MCF 10A (cell line): ENCODE measurements around the gene P2RX7. TPM values are rescaled to one million over a fixed set of nuclear protein-coding genes. Genes with fewer than 3 reads are reported as not detected.

Source experiments
- BruUV-seq: library from RNA; stranded (reverse); fragments of 400-500 nt; replicated peaks from 2 replicates; lab custom pipeline; 2021; lab: Mats Ljungman, UMichigan
- CTCF ChIA-PET: fragments of 300-600 bp; sonication (Branson Sonifier 250); formaldehyde crosslinking; extraction: SDS; loops from one replicate; lab custom pipeline; 2021; ENCODE audit warnings: antibody characterized with exemption, inconsistent platforms; lab: Yijun Ruan, JAX
- POLR2A ChIA-PET: fragments of 300-600, 350-650 bp; sonication (Branson Sonifier 250); formaldehyde crosslinking; extraction: SDS; loops from one replicate; lab custom pipeline; 2020; ENCODE audit warnings: antibody characterized with exemption, inconsistent platforms; lab: Yijun Ruan, JAX
- DNase-seq: peaks from one replicate; pipeline ENCODE4 v3.0.0-alpha.2; 2018; ENCODE audit not compliant: unreplicated experiment
- H3K27ac Mint-ChIP-seq: one replicate; pipeline ENCODE4 v1.8.0; 2022; ENCODE audit warnings: mild to moderate bottlenecking, low read depth, mixed read lengths; ENCODE audit not compliant: unreplicated experiment
- H3K27me3 Mint-ChIP-seq: one replicate; pipeline ENCODE4 v1.8.0; 2022; ENCODE audit warnings: mixed read lengths; ENCODE audit not compliant: insufficient read depth, unreplicated experiment
- H3K36me3 Mint-ChIP-seq: one replicate; pipeline ENCODE4 v1.8.0; 2022; ENCODE audit warnings: mild to moderate bottlenecking, moderate library complexity, mixed read lengths; ENCODE audit not compliant: insufficient read depth, unreplicated experiment
- H3K4me1 Mint-ChIP-seq: one replicate; pipeline ENCODE4 v1.8.0; 2022; ENCODE audit warnings: mixed read lengths; ENCODE audit not compliant: insufficient read depth, unreplicated experiment
- H3K4me3 Mint-ChIP-seq: one replicate; pipeline ENCODE4 v1.8.0; 2022; ENCODE audit warnings: mild to moderate bottlenecking, moderate library complexity, mixed read lengths; ENCODE audit not compliant: unreplicated experiment
- H3K9me3 Mint-ChIP-seq: one replicate; pipeline ENCODE4 v1.8.0; 2022; ENCODE audit warnings: mixed read lengths; ENCODE audit not compliant: unreplicated experiment
- intact Hi-C: fragments of 100-400 bp; cut with micrococcal nuclease; formaldehyde crosslinking; loops from 2 replicates; pipeline ENCODE4 v1.14.1; 2022
- total RNA-seq: library from RNA; stranded (reverse); gene quantifications from 2 replicates; pipeline ENCODE4 v1.2.3, GENCODE V29; 2022
- TF ChIP-seq, protein P1 (sequence below): fragments of 200-600 bp; IDR thresholded peaks from one replicate; pipeline ENCODE4 v1.8.0; 2022; ENCODE audit warnings: antibody characterized with exemption, mild to moderate bottlenecking; ENCODE audit not compliant: unreplicated experiment

The P2RX7 gene
- total RNA-seq, 1 experiment from 2014 or later = 0.68 TPM

- DNase-seq = no peak
- Mint-ChIP-seq H3K4me3 (no peak overlapping the region), H3K36me3 (no peaks in the 10 kb centered on the region), H3K9me3 (no peaks in the 10 kb centered on the region), H3K27ac (no peak overlapping the region), H3K4me1 (no peaks in the 10 kb centered on the region), H3K27me3 (peaks cover 6% of the 10 kb centered on the region)
- BruUV-seq = no TSS peak
- TF ChIP-seq, protein P1, sequence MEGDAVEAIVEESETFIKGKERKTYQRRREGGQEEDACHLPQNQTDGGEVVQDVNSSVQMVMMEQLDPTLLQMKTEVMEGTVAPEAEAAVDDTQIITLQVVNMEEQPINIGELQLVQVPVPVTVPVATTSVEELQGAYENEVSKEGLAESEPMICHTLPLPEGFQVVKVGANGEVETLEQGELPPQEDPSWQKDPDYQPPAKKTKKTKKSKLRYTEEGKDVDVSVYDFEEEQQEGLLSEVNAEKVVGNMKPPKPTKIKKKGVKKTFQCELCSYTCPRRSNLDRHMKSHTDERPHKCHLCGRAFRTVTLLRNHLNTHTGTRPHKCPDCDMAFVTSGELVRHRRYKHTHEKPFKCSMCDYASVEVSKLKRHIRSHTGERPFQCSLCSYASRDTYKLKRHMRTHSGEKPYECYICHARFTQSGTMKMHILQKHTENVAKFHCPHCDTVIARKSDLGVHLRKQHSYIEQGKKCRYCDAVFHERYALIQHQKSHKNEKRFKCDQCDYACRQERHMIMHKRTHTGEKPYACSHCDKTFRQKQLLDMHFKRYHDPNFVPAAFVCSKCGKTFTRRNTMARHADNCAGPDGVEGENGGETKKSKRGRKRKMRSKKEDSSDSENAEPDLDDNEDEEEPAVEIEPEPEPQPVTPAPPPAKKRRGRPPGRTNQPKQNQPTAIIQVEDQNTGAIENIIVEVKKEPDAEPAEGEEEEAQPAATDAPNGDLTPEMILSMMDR = no peak
- ChIA-PET CTCF (interaction anchor here (0.6 to 1.4 kb wide), 5 partner anchors 12 to 531 kb away, joined by 3 to 5 read pairs (median 3); no protein-coding TSS in a partner anchor), POLR2A (interaction anchor here (0.8 kb wide), 1 partner anchor 70 kb away, joined by 4 read pairs; no protein-coding TSS in a partner anchor)
- intact Hi-C loops = loop anchor here (5.0 kb wide), 3 partner anchors 52 to 467 kb away; no protein-coding TSS in a partner anchor
Observed at GRCh38 chr12:121114019-121114639, 18.5 kb upstream of the P2RX7 start.

GRCh38 chr12:121114806-121115205, 17.9 kb upstream of the P2RX7 start:
- Mint-ChIP-seq H3K9me3 (no peaks in the 10 kb centered on the region), H3K27ac (no peak overlapping the region), H3K27me3 (peaks cover 10% of the 10 kb centered on the region), H3K4me3 (no peak overlapping the region), H3K4me1 (no peaks in the 10 kb centered on the region), H3K36me3 (no peaks in the 10 kb centered on the region)
- CTCF ChIA-PET = interaction anchor here (0.6 to 1.4 kb wide), 7 partner anchors 13 to 532 kb away, joined by 3 to 5 read pairs (median 4); partner anchors contain the start of gene P2RX7
- POLR2A ChIA-PET = no interaction called here
- TF ChIP-seq, protein P1 = no peak
- no TSS peak for BruUV-seq
- intact Hi-C loops = loop anchor here (5.0 kb wide), 3 partner anchors 53 to 468 kb away; no protein-coding TSS in a partner anchor
- DNase-seq = no peak

- ChIA-PET POLR2A (interaction anchor here (0.5 kb wide), 1 partner anchor 663 kb away, joined by 3 read pairs; no protein-coding TSS in a partner anchor), CTCF (interaction anchor here (0.7 to 1.4 kb wide), 5 partner anchors 13 to 760 kb away, joined by 3 to 4 read pairs (median 3); partner anchors contain the start of gene P2RX7)
- H3K4me3 Mint-ChIP-seq = no peak overlapping the region
- H3K4me1 Mint-ChIP-seq = no peaks in the 10 kb centered on the region
- no peak overlapping the region for H3K27ac Mint-ChIP-seq
- H3K27me3 Mint-ChIP-seq = peaks cover 11% of the 10 kb centered on the region
- intact Hi-C loops = no loop called here
- DNase-seq = no peak
- no peaks in the 10 kb centered on the region for H3K9me3 Mint-ChIP-seq
- no TSS peak for BruUV-seq
- TF ChIP-seq, protein P1 = no peak
- H3K36me3 Mint-ChIP-seq = no peaks in the 10 kb centered on the region
Observed at GRCh38 chr12:121115530-121115929, 17.1 kb upstream of the P2RX7 start.

DNA sequence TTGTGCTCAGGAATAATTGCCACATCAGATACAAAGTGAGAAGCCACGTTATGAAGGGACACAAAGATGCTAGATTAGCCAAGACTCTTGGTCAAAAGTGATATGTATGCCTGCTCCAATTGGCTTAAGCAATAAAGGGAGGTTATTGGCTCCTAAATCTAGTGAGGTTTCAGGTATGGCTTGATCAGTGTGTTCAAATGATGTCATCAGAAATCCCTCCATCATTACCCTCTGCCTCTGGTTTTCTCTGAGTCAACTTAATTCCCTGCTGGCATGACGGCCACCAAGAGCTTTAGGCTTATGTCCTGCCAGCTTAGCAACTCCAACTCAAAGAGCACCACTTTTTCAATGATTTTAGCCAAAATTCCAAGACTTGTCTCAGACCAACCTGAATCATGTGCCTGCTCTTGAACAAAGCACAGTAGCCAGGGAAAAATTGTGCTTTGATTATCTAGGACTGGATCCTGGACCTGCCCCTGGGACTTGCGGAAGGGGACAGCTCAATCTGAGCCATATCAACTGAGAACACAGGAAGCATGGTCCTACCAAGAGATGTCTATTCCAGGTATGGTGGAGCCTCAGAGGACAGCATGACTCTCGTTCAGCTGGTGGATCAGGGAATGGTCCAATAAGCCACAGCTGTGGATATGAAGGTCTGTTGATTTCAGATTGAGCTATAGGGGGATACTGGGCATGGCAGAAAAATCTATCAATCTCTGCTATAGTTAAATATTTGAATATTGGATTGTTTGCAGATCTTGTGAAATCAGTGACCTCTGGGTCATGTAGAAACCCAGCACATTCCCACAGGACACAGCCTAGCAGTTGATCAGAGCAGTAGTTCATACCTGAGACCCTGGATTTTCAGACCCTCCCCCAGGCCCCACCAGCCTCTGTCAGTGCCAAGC, 16.1 kb upstream of the P2RX7 start:
- Mint-ChIP-seq H3K36me3 (no peaks in the 10 kb centered on the region), H3K4me1 (no peaks in the 10 kb centered on the region), H3K27ac (no peak overlapping the region), H3K27me3 (peaks cover 22% of the 10 kb centered on the region), H3K4me3 (no peak overlapping the region), H3K9me3 (no peaks in the 10 kb centered on the region)
- BruUV-seq = no TSS peak
- ChIA-PET CTCF (interaction anchor here (0.5 to 3.3 kb wide), 4 partner anchors 8 to 782 kb away, joined by 3 to 18 read pairs (median 4); no protein-coding TSS in a partner anchor), POLR2A (interaction anchor here (0.5 kb wide), 1 partner anchor 263 kb away, joined by 3 read pairs; no protein-coding TSS in a partner anchor)
- TF ChIP-seq, protein P1 = no peak
- intact Hi-C loops = no loop called here
- no peak for DNase-seq
